Lower leg skin (tissue), 4 donors: Measurements from ENCODE around the gene ADGRE3. TPM values are rescaled to one million over a fixed set of nuclear protein-coding genes. Genes with fewer than 3 reads are reported as not detected.
A peak's percentile ranks its signal among the peaks of the same experiment; 100 is the strongest.

Source experiments
- DNase-seq, 2 donors: peaks; one replicate each; pipeline ENCODE4 v3.0.0-alpha.2; 2019; ENCODE audit warnings: low spot score in 2 of 2
- H3K4me3 ChIP-seq: fragments of 200-600 bp; sonication (generic); 2 replicates; pipeline ENCODE4 v1.5.1; 2017; ENCODE audit warnings: mild to moderate bottlenecking, low read depth; ENCODE audit not compliant: poor library complexity, severe bottlenecking
- POLR2A ChIP-seq, 2 donors: fragments of 450-650 bp; IDR thresholded peaks; one replicate each; pipeline ENCODE4 v1.6.1; 2016 to 2017; ENCODE audit warnings: antibody characterized with exemption in 2 of 2, mild to moderate bottlenecking in 1 of 2, moderate library complexity in 1 of 2
- WGBS, 2 donors: methylation state at CpG; one replicate each; pipeline ENCODE4 v1.1.5; 2018; 5-methylcytosine and 5-hydroxymethylcytosine counted together
- intact Hi-C: fragments of 100-400 bp; cut with DNase I; formaldehyde crosslinking; loops from one replicate; pipeline ENCODE4 v1.15.0; 2023; ENCODE audit warnings: low total_unique reads
- total RNA-seq, 4 donors: library from RNA; depleted of rRNA; stranded (reverse); fragments of >200 nt; gene quantifications; one replicate each; pipeline ENCODE4 v1.1.0, GENCODE V29; 2016
- TF ChIP-seq, protein P1 (sequence below), 3 donors: fragments of 450-650 bp; IDR thresholded peaks; one replicate each; pipeline ENCODE4 v1.5.1; 2016; ENCODE audit warnings: antibody characterized with exemption in 3 of 3, mild to moderate bottlenecking in 3 of 3, moderate library complexity in 2 of 3

Gene ADGRE3
- total RNA-seq, 4 donors from 2014 or later: not detected

DNA sequence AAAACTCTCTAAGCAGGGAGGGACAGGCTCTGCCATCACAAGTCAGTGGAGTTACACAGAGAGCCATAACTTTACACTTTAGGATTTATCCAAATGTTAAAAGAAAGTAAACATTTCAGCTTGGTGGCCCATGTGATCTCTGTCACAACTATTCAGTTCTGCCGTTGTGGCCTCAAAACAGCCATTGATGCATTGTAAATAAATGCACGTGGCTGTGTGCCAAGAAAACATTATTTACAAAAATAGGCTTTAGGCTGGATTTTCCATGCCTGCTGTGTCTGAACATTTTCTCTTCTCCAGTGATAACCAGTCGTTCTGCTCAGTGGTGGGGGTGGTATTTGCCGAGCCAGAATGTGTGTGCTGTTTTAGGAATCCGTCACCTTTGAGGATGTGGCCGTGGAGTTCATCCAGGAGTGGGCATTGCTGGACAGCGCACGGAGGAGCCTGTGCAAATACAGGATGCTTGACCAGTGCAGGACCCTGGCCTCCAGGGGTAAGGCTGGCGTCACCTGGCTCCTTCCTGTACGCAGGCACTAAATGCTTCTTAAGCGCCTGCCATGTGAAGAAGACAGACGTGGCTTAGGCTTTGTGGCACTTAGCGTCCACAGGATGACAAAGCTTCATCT lies 20.1 kb upstream of the ADGRE3 start:
- no peak for DNase-seq
- 91 to 92% methylated on average over 13 of the region's 13 CpGs for WGBS, 2 donors
- no peak overlapping the region for H3K4me3 ChIP-seq
- intact Hi-C loops: no loop called here
- TF ChIP-seq, protein P1, sequence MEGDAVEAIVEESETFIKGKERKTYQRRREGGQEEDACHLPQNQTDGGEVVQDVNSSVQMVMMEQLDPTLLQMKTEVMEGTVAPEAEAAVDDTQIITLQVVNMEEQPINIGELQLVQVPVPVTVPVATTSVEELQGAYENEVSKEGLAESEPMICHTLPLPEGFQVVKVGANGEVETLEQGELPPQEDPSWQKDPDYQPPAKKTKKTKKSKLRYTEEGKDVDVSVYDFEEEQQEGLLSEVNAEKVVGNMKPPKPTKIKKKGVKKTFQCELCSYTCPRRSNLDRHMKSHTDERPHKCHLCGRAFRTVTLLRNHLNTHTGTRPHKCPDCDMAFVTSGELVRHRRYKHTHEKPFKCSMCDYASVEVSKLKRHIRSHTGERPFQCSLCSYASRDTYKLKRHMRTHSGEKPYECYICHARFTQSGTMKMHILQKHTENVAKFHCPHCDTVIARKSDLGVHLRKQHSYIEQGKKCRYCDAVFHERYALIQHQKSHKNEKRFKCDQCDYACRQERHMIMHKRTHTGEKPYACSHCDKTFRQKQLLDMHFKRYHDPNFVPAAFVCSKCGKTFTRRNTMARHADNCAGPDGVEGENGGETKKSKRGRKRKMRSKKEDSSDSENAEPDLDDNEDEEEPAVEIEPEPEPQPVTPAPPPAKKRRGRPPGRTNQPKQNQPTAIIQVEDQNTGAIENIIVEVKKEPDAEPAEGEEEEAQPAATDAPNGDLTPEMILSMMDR (IDR thresholded peaks at IDR 0.05): no peak
- TF ChIP-seq POLR2A (IDR thresholded peaks at IDR 0.05): no peak

DNA sequence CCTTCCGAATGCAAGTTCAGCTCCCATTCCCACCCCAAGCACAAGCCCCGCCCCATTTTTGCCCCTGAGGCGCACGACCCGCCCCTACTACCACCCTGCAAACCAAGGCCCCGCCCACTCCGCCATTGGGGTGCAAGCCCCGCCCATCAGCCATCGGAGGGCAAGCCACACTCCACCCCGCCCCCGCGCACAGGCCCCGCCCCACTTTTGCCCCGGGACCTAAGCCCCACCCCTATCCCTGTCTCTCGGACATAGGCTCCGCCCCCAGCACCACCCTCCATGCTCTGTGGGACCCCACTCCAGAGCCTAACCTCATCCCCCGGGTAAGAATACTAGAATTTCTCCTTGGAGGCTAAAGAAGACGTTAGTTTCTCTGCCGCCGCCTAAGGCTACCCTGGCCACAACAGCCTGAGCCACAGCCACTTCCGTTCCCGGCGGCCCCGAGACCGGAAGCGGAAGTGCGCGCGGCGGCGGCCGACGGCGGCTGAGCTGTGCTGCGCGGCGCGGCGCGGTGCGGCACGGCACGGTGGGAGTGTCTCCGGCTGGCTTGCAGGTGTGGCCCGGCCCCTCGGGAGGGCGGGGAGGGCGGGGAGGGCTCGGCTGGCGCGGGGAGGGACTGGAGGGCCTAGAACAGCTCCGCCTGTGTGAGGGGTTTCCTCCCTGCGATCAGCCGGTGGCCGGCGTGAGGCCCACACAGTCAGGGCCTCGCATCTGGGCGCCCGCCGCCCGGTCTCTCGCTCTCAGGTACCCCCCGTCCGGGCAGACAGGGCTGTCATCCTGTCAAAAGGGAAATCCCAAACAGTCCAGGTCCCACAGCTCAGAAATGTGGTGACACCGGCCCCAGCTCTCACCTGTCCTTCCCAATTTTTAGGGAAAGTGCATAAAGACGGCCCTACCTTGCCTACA lies 15.2 kb upstream of the ADGRE3 start, which contains the start of gene ZNF333:
TSS of gene ZNF333 (plus strand) at position 451 of the 906 bp plus-strand sequence. CDS start 3,444 bp downstream, outside the sequence.
- no peak for TF ChIP-seq POLR2A (IDR thresholded peaks at IDR 0.05)
- TF ChIP-seq, protein P1 (IDR thresholded peaks at IDR 0.05): no peak
- WGBS, 2 donors: 0 to 1% methylated on average over 28 to 44 of the region's 66 CpGs
- intact Hi-C loops: loop anchor here (10.0 kb wide), 1 partner anchor 125 kb away; no protein-coding TSS in a partner anchor

DNA sequence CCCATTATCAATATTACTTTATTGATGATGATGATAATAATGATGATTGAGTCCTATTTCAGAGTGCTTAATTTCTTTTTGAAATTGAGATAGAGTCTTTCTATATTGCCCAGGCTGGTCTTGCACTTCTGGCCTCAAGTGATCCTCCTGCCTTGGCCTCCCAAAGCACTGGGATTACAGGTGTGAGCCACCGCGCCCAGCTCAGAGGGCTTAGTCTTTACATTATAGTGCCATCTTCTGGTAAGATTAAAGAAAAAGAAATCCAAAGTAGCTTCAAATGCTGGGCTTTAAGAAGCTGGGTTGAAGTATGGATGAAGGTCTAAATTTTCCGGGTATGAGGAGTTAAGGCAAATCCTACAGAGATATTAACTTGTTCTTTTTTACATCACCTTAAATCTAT lies 11.8 kb upstream of the ADGRE3 start:
- TF ChIP-seq, protein P1 (IDR thresholded peaks at IDR 0.05): no peak
- TF ChIP-seq POLR2A (IDR thresholded peaks at IDR 0.05): no peak
- no peak for DNase-seq
- intact Hi-C loops: loop anchor here (10.0 kb wide), 1 partner anchor 122 kb away; no protein-coding TSS in a partner anchor
- H3K4me3 ChIP-seq: no peak overlapping the region
- 36 to 50% methylated on average over 3 of the region's 3 CpGs for WGBS, 2 donors

More for the DNA sequence above, 15.2 kb upstream of the ADGRE3 start, which contains the start of gene ZNF333:
- H3K4me3 ChIP-seq: peak within 1 kb of the TSS; percentile 52
- DNase-seq: peak; percentile 89 to 99

DNA sequence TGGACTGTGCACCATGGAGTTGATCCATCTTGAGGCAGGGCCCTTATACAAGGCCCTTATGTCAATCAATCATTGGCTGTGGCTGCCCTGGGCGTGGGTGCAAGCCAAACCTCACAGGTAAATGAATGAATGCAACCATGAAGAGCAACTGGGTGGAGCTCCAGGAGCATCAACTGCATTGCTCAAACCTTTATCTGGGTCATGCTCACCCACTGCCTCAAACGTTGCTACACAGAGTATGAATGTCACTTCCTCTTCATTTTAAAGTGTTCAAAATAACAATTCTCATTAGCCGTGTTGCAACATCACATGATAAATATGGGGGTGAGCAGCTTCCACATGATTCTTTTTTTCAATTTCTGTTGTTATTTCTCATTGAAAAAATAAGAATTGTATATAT lies 8.8 kb upstream of the ADGRE3 start:
- DNase-seq: no peak
- intact Hi-C loops: loop anchor here (10.0 kb wide), 1 partner anchor 119 kb away; no protein-coding TSS in a partner anchor
- WGBS, 2 donors: 36 to 43% methylated on average over 3 of the region's 3 CpGs
- TF ChIP-seq, protein P1 (IDR thresholded peaks at IDR 0.05): no peak
- TF ChIP-seq POLR2A (IDR thresholded peaks at IDR 0.05): no peak
- H3K4me3 ChIP-seq: no peak overlapping the region

DNA sequence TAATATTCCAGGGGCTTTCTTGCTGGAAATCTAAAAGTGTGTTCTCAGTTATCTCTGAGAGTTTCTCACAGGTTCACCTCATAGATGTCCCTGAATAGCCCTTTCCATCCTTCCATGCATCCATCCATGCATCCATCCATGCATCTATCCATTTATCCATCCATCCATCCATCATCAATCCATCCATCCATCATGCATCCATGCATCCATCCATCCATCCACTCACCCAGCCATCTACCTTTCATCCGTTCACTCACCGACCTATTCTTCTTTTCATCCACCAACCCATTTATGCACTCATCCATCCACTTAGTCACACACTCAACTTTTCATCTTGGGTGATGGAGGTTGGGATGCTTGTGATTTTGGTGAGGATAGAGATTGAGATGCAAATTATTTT lies 7.4 kb upstream of the ADGRE3 start:
- intact Hi-C loops: loop anchor here (10.0 kb wide), 1 partner anchor 117 kb away; no protein-coding TSS in a partner anchor
- 91 to 93% methylated on average over 2 of the region's 2 CpGs for WGBS, 2 donors
- TF ChIP-seq, protein P1 (IDR thresholded peaks at IDR 0.05): no peak
- no peak for TF ChIP-seq POLR2A (IDR thresholded peaks at IDR 0.05)
- no peak overlapping the region for H3K4me3 ChIP-seq
- no peak for DNase-seq
